Measurements from ENCODE around the gene PDZD2. TPM values are rescaled to one million over a fixed set of nuclear protein-coding genes. Genes with fewer than 3 reads are reported as not detected.
"Not testable (repeated sequence)": the region's sequence is repeated elsewhere in the genome, so short reads cannot be mapped to it uniquely, and the experiment has no call there.

The PDZD2 gene
- total RNA-seq, 8 experiments from 2014 or later, result 1.6 to 6.9 (median 3.2) TPM

DNA sequence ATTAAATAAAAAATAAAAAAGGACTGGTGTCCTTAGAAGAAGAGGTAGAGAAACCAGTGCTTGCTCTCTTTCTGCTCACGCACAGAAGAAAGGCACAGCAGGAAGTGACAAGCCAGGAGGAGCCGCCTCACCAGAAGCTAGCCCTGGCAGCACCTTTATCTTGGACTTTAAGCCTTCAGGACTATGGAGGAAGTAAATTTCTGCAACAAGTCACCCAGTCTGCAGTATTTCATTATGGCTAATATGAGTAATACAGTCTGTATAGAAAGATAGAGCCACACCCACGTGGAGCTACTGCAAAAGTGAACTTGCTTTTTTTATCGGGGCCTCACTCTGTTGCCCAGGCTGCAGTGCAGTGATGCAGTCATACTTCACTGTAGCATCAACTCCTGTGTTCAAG, 68.4 kb downstream of the PDZD2 start:
- no peak for ATAC-seq (replicated peaks in 6 of 8)
- Histone ChIP-seq H3K4me3 (no peak overlapping the region), H3K27ac (no peak overlapping the region), H3K4me1 (replicated peaks in 1 of 2) (no peaks in the 10 kb centered on the region)
- 42 to 100% (median 75%) methylated on average over 1 to 4 of the region's 4 CpGs; no CpG with 5 or more reads in 2 of the 10 experiments for WGBS, 10 experiments
- in situ Hi-C loops (cut with MboI; ENCODE audit: low pct_unique_long_range_greater_than_20kb in 2 of 9, low sequenced_read_pairs in 9 of 9, unreplicated experiment in 9 of 9), result no loop called here

- ATAC-seq (replicated peaks in 6 of 8), result peak in 5 of 8 experiments; percentile 50 to 75 (median 66)
- no peak overlapping the region for H3K4me3 ChIP-seq
- in situ Hi-C loops (cut with MboI; ENCODE audit: low pct_unique_long_range_greater_than_20kb in 2 of 9, low sequenced_read_pairs in 9 of 9, unreplicated experiment in 9 of 9), result no loop called here
- WGBS, 10 experiments, result 40 to 86% (median 51%) methylated on average over 1 to 4 of the region's 5 CpGs; no CpG with 5 or more reads in 3 of the 10 experiments
- no peaks in the 10 kb centered on the region for H3K4me1 ChIP-seq (replicated peaks in 1 of 2)
- H3K27ac ChIP-seq, result no peak overlapping the region
These were observed 69.2 kb downstream of the PDZD2 start for GRCh38 chr5:31708089-31708488.

DNA sequence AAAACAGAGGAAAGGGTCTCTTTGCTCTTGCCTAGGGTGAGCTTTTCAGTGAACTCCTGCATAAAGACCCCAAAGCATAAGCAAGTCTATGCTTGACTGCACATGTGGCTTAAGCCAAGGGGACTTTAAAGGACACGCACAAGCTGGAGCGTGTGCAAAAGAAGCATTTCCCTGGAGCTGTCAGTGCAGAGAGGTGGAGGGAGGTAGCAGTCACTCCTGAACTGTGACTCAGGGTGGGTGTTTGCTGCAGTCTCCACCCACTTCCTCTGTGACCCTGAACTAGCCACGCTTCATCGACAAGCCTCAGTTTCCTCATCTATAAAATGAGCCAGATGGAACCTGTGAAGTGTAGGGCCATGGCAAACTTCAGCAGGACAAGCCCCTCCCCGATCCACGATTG, 72.4 kb downstream of the PDZD2 start:
- Histone ChIP-seq H3K4me3 (no peak overlapping the region), H3K4me1 (replicated peaks in 1 of 2) (no peaks in the 10 kb centered on the region), H3K27ac (no peak overlapping the region)
- in situ Hi-C loops (cut with MboI; ENCODE audit: low pct_unique_long_range_greater_than_20kb in 2 of 9, low sequenced_read_pairs in 9 of 9, unreplicated experiment in 9 of 9), result no loop called here
- 38 to 94% (median 42%) methylated on average over 1 to 4 of the region's 6 CpGs; no CpG with 5 or more reads in 4 of the 10 experiments for WGBS, 10 experiments
- ATAC-seq (replicated peaks in 6 of 8), result no peak

- Histone ChIP-seq H3K4me1 (replicated peaks in 1 of 2) (no peaks in the 10 kb centered on the region), H3K4me3 (no peak overlapping the region), H3K27ac (no peak overlapping the region)
- no peak for ATAC-seq (replicated peaks in 6 of 8)
- 10 to 100% (median 54%) methylated on average over 1 to 7 of the region's 10 CpGs; no CpG with 5 or more reads in 2 of the 10 experiments for WGBS, 10 experiments
- in situ Hi-C loops (cut with MboI; ENCODE audit: low pct_unique_long_range_greater_than_20kb in 2 of 9, low sequenced_read_pairs in 9 of 9, unreplicated experiment in 9 of 9), result no loop called here
These were observed 73.1 kb downstream of the PDZD2 start for GRCh38 chr5:31711935-31712592.

DNA sequence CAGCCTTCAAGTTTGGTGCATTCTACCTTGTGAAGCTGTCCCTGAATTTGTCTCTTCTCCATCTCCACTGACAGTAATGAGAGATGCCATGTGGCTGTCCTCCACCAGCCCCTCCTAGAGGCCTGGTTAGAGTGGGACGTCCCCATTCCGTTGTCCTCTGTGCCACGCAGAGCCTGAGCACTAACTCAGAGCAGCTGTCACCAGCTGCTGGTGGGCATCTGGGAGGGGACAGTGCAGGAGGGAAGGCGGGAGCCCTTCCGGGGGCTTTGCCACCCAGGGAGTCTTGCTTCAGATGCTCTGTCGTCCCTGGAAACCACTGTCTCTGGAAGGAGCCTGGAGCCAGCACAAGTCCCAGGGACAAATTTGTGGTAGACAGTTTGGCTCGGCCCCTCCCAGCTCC, 78.6 kb downstream of the PDZD2 start:
- ATAC-seq (replicated peaks in 6 of 8), result peak in 2 of 8 experiments; percentile 24 to 38
- WGBS, 10 experiments, result 0 to 83% (median 20%) methylated on average over 1 to 2 of the region's 7 CpGs; no CpG with 5 or more reads in 5 of the 10 experiments
- in situ Hi-C loops (cut with MboI; ENCODE audit: low pct_unique_long_range_greater_than_20kb in 2 of 9, low sequenced_read_pairs in 9 of 9, unreplicated experiment in 9 of 9), result no loop called here
- Histone ChIP-seq H3K4me3 (no peak overlapping the region), H3K27ac (no peak overlapping the region), H3K4me1 (replicated peaks in 1 of 2) (no peaks in the 10 kb centered on the region)

DNA sequence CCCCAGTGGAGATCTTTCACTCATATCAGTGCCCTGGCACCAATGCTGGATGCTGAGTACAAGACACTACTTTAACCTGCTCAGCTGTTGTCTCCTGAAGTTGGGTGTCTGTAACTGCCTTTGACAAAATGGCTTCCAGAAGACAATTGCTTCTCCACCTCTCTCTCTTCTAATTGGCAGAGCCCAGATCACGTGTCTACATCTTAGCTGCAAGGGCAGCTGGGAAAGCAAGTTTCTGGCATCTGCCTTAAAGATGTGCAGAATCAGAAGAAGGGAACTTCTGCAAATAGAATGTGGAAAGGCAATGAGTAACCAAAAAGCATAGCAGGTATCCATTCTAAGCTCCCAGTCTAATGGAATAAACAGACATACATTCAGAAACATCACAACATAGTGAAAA, 81.1 kb downstream of the PDZD2 start:
- ATAC-seq (replicated peaks in 6 of 8), result no peak
- WGBS, 10 experiments, result 60% methylated on average over 1 of the region's 1 CpG; no CpG with 5 or more reads in 9 of the 10 experiments
- no peaks in the 10 kb centered on the region for H3K4me1 ChIP-seq (replicated peaks in 1 of 2)
- no peak overlapping the region for H3K4me3 ChIP-seq
- in situ Hi-C loops (cut with MboI; ENCODE audit: low pct_unique_long_range_greater_than_20kb in 2 of 9, low sequenced_read_pairs in 9 of 9, unreplicated experiment in 9 of 9), result no loop called here
- H3K27ac ChIP-seq, result no peak overlapping the region

- no peak overlapping the region for H3K27ac ChIP-seq
- H3K4me1 ChIP-seq (replicated peaks in 1 of 2), result no peaks in the 10 kb centered on the region
- H3K4me3 ChIP-seq, result no peak overlapping the region
- in situ Hi-C loops (cut with MboI; ENCODE audit: low pct_unique_long_range_greater_than_20kb in 2 of 9, low sequenced_read_pairs in 9 of 9, unreplicated experiment in 9 of 9), result no loop called here
- ATAC-seq (replicated peaks in 6 of 8), result no peak
- 18 to 94% (median 67%) methylated on average over 1 to 4 of the region's 4 CpGs; no CpG with 5 or more reads in 3 of the 10 experiments for WGBS, 10 experiments
These were observed 81.9 kb downstream of the PDZD2 start for GRCh38 chr5:31720811-31721345.

DNA sequence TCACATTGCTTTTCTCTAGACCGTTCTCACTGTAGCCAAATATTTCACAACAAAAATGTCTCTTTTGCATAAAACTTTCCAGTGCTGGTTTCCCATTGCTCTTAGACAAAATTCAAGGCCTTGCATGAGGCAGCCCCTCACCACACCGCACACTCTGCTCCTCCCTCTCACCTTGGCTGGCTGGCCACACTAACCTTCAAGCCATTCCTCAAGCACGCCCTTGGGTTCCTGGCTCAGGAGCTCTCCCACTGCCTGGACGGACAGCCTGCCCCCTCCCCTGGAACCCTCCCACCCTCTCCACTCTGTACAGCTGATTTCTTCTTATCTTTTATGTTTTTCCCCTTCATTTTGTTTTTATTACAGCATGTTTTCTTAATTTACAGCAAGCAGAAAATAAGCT, 83.2 kb downstream of the PDZD2 start:
- Histone ChIP-seq H3K27ac (no peak overlapping the region), H3K4me3 (no peak overlapping the region), H3K4me1 (replicated peaks in 1 of 2) (no peaks in the 10 kb centered on the region)
- ATAC-seq (replicated peaks in 6 of 8), result no peak
- in situ Hi-C loops (cut with MboI; ENCODE audit: low pct_unique_long_range_greater_than_20kb in 2 of 9, low sequenced_read_pairs in 9 of 9, unreplicated experiment in 9 of 9), result no loop called here
- 0 to 96% (median 86%) methylated on average over 1 to 4 of the region's 4 CpGs; no CpG with 5 or more reads in 1 of the 10 experiments for WGBS, 10 experiments

DNA sequence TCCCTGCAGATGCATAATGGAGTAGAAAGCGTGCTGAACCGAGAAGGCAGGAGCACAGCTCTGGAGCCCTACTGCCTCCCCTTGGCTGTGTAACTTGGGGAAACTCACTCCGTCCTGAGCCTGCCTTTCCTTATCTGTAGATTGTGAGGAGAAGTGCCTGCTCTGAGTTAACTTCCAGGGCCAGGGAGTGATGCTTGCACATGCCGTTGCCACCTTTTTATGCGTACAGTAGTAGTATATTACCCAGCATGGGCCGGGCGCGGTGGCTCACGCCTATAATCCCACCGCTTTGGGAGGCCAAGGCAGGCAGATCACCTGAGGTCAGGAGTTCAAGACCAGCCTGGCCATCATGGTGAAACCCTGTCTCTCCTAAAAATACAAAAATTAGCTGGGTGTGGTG, 87.1 kb downstream of the PDZD2 start:
- Histone ChIP-seq H3K4me1 (replicated peaks in 1 of 2) (no peaks in the 10 kb centered on the region), H3K27ac (no peak overlapping the region), H3K4me3 (no peak overlapping the region)
- in situ Hi-C loops (cut with MboI; ENCODE audit: low pct_unique_long_range_greater_than_20kb in 2 of 9, low sequenced_read_pairs in 9 of 9, unreplicated experiment in 9 of 9), result no loop called here
- ATAC-seq (replicated peaks in 6 of 8), result no peak
- 7 to 100% (median 84%) methylated on average over 1 to 9 of the region's 10 CpGs; no CpG with 5 or more reads in 5 of the 10 experiments for WGBS, 10 experiments

GRCh38 chr5:31726952-31727351, 88.0 kb downstream of the PDZD2 start:
- in situ Hi-C loops (cut with MboI; ENCODE audit: low pct_unique_long_range_greater_than_20kb in 2 of 9, low sequenced_read_pairs in 9 of 9, unreplicated experiment in 9 of 9), result no loop called here
- no peak for ATAC-seq (replicated peaks in 6 of 8)
- Histone ChIP-seq H3K27ac (no peak overlapping the region), H3K4me3 (no peak overlapping the region), H3K4me1 (replicated peaks in 1 of 2) (no peaks in the 10 kb centered on the region)
- 27 to 94% (median 65%) methylated on average over 1 to 6 of the region's 7 CpGs; no CpG with 5 or more reads in 2 of the 10 experiments for WGBS, 10 experiments

- no peak for ATAC-seq (replicated peaks in 6 of 8)
- in situ Hi-C loops (cut with MboI; ENCODE audit: low pct_unique_long_range_greater_than_20kb in 2 of 9, low sequenced_read_pairs in 9 of 9, unreplicated experiment in 9 of 9), result no loop called here
- 20 to 92% (median 75%) methylated on average over 1 to 3 of the region's 3 CpGs; no CpG with 5 or more reads in 4 of the 10 experiments for WGBS, 10 experiments
- H3K27ac ChIP-seq, result no peak overlapping the region
- no peak overlapping the region for H3K4me3 ChIP-seq
- H3K4me1 ChIP-seq (replicated peaks in 1 of 2), result no peaks in the 10 kb centered on the region
These were observed 89.1 kb downstream of the PDZD2 start for GRCh38 chr5:31728039-31728438.

GRCh38 chr5:31728806-31729205, 89.9 kb downstream of the PDZD2 start:
- H3K4me3 ChIP-seq; ATAC-seq (replicated peaks in 6 of 8); in situ Hi-C loops (cut with MboI; ENCODE audit: low pct_unique_long_range_greater_than_20kb in 2 of 9, low sequenced_read_pairs in 9 of 9, unreplicated experiment in 9 of 9); H3K4me1 ChIP-seq (replicated peaks in 1 of 2); H3K27ac ChIP-seq: not testable (repeated sequence)
- WGBS, 10 experiments, result 78 to 100% (median 90%) methylated on average over 1 to 8 of the region's 10 CpGs; no CpG with 5 or more reads in 1 of the 10 experiments

DNA sequence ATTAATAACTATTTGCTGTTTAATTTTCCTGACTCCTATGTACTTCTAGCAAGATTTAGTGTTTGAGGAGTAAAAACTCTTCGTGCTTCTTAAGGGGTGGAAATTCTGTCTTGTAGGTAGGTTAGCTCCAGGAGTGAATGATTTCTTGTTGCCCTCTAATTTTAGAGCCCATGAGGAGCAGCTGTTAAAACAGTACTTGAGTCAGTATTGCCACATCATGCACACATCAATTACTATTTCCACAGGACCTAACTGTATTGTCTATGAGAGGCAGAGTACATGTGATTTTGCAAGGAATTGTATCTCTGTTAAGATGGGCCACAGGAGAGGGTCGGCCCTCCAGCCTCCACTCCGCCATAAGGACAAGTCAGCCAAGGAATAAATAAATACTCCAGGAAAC, 91.2 kb downstream of the PDZD2 start:
- Histone ChIP-seq H3K4me1 (replicated peaks in 1 of 2) (no peaks in the 10 kb centered on the region), H3K4me3 (no peak overlapping the region), H3K27ac (no peak overlapping the region)
- WGBS, 10 experiments, result 0 to 90% (median 70%) methylated on average over 1 to 3 of the region's 3 CpGs; no CpG with 5 or more reads in 4 of the 10 experiments
- ATAC-seq (replicated peaks in 6 of 8), result no peak
- in situ Hi-C loops (cut with MboI; ENCODE audit: low pct_unique_long_range_greater_than_20kb in 2 of 9, low sequenced_read_pairs in 9 of 9, unreplicated experiment in 9 of 9), result no loop called here

DNA sequence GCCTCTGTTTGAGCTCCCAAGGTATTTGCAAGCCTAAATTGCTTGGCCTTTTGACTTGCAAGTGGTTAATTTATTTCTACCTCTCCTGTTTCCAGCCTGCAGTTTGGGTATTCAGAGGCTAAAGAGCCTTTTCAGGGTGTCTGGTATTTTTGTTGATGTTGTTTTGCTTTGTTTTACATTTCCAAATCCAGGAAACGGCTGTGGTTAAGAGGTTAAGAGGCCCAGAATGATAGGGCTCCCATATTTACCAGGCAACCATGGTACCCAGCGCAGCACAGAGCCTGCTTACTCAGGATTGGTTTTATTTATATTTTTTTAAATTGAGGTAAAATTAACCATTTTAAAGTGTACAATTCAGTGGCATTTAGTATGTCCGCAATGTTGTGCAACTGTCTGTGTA, 92.1 kb downstream of the PDZD2 start:
- no peak overlapping the region for H3K4me3 ChIP-seq
- H3K27ac ChIP-seq, result no peak overlapping the region
- in situ Hi-C loops (cut with MboI; ENCODE audit: low pct_unique_long_range_greater_than_20kb in 2 of 9, low sequenced_read_pairs in 9 of 9, unreplicated experiment in 9 of 9), result no loop called here
- no peaks in the 10 kb centered on the region for H3K4me1 ChIP-seq (replicated peaks in 1 of 2)
- 40 to 100% (median 76%) methylated on average over 1 to 3 of the region's 3 CpGs; no CpG with 5 or more reads in 2 of the 10 experiments for WGBS, 10 experiments
- no peak for ATAC-seq (replicated peaks in 6 of 8)

Measured in motor neuron (in vitro differentiated cells).